H9 (cell line): ENCODE results near the gene TMEM116. TPM values are rescaled to one million over a fixed set of nuclear protein-coding genes. Genes with fewer than 3 reads are reported as not detected.
"Not testable (repeated sequence)": the region's sequence is repeated elsewhere in the genome, so short reads cannot be mapped to it uniquely, and the experiment has no call there.

Experiments
- DNase-seq: peaks from one replicate; pipeline ENCODE4 v3.0.0-alpha.2; 2017
- H2AFZ ChIP-seq: one replicate; pipeline ENCODE4 v1.6.1; 2013; ENCODE audit warnings: mild to moderate bottlenecking, low read length, control low read depth, moderate library complexity
- H2AK5ac ChIP-seq: 2 replicates; pipeline ENCODE4 v1.6.1; 2013; ENCODE audit warnings: low read length, control low read depth, mixed read lengths; ENCODE audit not compliant: insufficient read length
- H2BK120ac ChIP-seq: one replicate; pipeline ENCODE4 v1.6.1; 2013; ENCODE audit warnings: low read depth, mild to moderate bottlenecking, low read length, control low read depth, inconsistent platforms; ENCODE audit not compliant: poor library complexity, severe bottlenecking
- H2BK12ac ChIP-seq: 2 replicates; pipeline ENCODE4 v1.6.1; 2013; ENCODE audit warnings: low read length, control low read depth, mixed read lengths, low read depth; ENCODE audit not compliant: insufficient read length
- H2BK15ac ChIP-seq: 2 replicates; pipeline ENCODE4 v1.6.1; 2013; ENCODE audit warnings: low read depth, low read length, control low read depth
- H2BK20ac ChIP-seq: one replicate; pipeline ENCODE4 v1.6.1; 2013; ENCODE audit warnings: low read depth, mild to moderate bottlenecking, low read length, control low read depth, inconsistent platforms; ENCODE audit not compliant: poor library complexity, severe bottlenecking
- H2BK5ac ChIP-seq: 2 replicates; pipeline ENCODE4 v1.6.1; 2013; ENCODE audit warnings: low read length, control low read depth, mixed read lengths; ENCODE audit not compliant: insufficient read length
- H3K14ac ChIP-seq: 2 replicates; pipeline ENCODE4 v1.6.1; 2013; ENCODE audit warnings: low read length, control low read depth; ENCODE audit not compliant: insufficient read depth
- H3K18ac ChIP-seq: 2 replicates; pipeline ENCODE4 v1.6.1; 2013; ENCODE audit warnings: low read depth, mild to moderate bottlenecking, mixed read lengths, low read length, control low read depth; ENCODE audit not compliant: insufficient read length
- H3K23ac ChIP-seq: 2 replicates; pipeline ENCODE4 v1.6.1; 2013; ENCODE audit warnings: low read length, control low read depth, mixed read lengths, low read depth; ENCODE audit not compliant: insufficient read length
- H3K23me2 ChIP-seq: 2 replicates; pipeline ENCODE4 v1.6.1; 2013; ENCODE audit warnings: low read depth, mild to moderate bottlenecking, mixed read lengths, low read length, control low read depth; ENCODE audit not compliant: insufficient read length, poor library complexity, severe bottlenecking
- H3K27ac ChIP-seq: 2 replicates; pipeline ENCODE4 v1.5.1; 2013; ENCODE audit warnings: low read length, control low read depth, mixed read lengths, low read depth; ENCODE audit not compliant: insufficient read length
- H3K27me3 ChIP-seq: 2 replicates; pipeline ENCODE4 v1.6.1; 2013; ENCODE audit warnings: low read length, control low read depth, inconsistent platforms; ENCODE audit not compliant: insufficient read depth
- H3K4ac ChIP-seq: 2 replicates; pipeline ENCODE4 v1.6.1; 2013; ENCODE audit warnings: low read depth, mild to moderate bottlenecking, control low read depth, inconsistent platforms, low read length, moderate library complexity
- H3K4me1 ChIP-seq: 2 replicates; pipeline ENCODE4 v1.6.1; 2013; ENCODE audit warnings: low read length, control low read depth, inconsistent platforms; ENCODE audit not compliant: insufficient read depth
- H3K4me2 ChIP-seq: 2 replicates; pipeline ENCODE4 v1.6.1; 2013; ENCODE audit warnings: low read length, control low read depth, mixed read lengths; ENCODE audit not compliant: insufficient read length, insufficient read depth
- H3K56ac ChIP-seq: 2 replicates; pipeline ENCODE4 v1.6.1; 2013; ENCODE audit warnings: low read depth, mild to moderate bottlenecking, mixed read lengths, low read length, control low read depth; ENCODE audit not compliant: insufficient read length
- H3K79me1 ChIP-seq: 2 replicates; pipeline ENCODE4 v1.6.1; 2013; ENCODE audit warnings: low read depth, mild to moderate bottlenecking, moderate library complexity, low read length, control low read depth, inconsistent platforms; ENCODE audit not compliant: insufficient read depth, poor library complexity, severe bottlenecking
- H3K79me2 ChIP-seq: 2 replicates; pipeline ENCODE4 v1.6.1; 2013; ENCODE audit warnings: low read length, control low read depth, inconsistent platforms; ENCODE audit not compliant: insufficient read depth
- H3K9ac ChIP-seq: 2 replicates; pipeline ENCODE4 v1.6.1; 2013; ENCODE audit warnings: low read length, control low read depth, mixed read lengths; ENCODE audit not compliant: insufficient read length; ENCODE audit errors: extremely low read depth
- H3K9me3 ChIP-seq: one replicate; pipeline ENCODE4 v1.6.1; 2013; ENCODE audit warnings: low read depth, low read length, inconsistent platforms; ENCODE audit not compliant: control insufficient read depth
- H3T11ph ChIP-seq: one replicate; pipeline ENCODE4 v1.6.1; 2013; ENCODE audit warnings: mild to moderate bottlenecking, low read length, control low read depth, inconsistent platforms
- H4K20me1 ChIP-seq: one replicate; pipeline ENCODE4 v1.6.1; 2013; ENCODE audit not compliant: control insufficient read depth, insufficient read length, insufficient read depth
- H4K5ac ChIP-seq: 2 replicates; pipeline ENCODE4 v1.6.1; 2013; ENCODE audit warnings: low read depth, mild to moderate bottlenecking, mixed read lengths, low read length, control low read depth; ENCODE audit not compliant: insufficient read length
- H4K8ac ChIP-seq: replicated peaks from 2 replicates; pipeline ENCODE4 v1.6.1; 2013; ENCODE audit warnings: low read length, control low read depth, mixed read lengths, low read depth; ENCODE audit not compliant: insufficient read length
- H4K91ac ChIP-seq: 2 replicates; pipeline ENCODE4 v1.6.1; 2013; ENCODE audit warnings: low read depth, mild to moderate bottlenecking, moderate library complexity, mixed read lengths, low read length, control low read depth; ENCODE audit not compliant: insufficient read length
- H3K27ac Mint-ChIP-seq, 3 experiments: 2 replicates in 2 of 3; 3 replicates in 1 of 3; pipeline ENCODE4 v1.8.0; 2020 to 2021; ENCODE audit warnings: mixed read lengths in 3 of 3, mild to moderate bottlenecking in 1 of 3, moderate library complexity in 1 of 3
- H3K27me3 Mint-ChIP-seq: 2 replicates; pipeline ENCODE4 v1.8.0; 2021; ENCODE audit warnings: low read depth, mild to moderate bottlenecking, moderate library complexity, mixed read lengths
- H3K36me3 Mint-ChIP-seq, 3 experiments: 2 replicates in 2 of 3; 3 replicates in 1 of 3; pipeline ENCODE4 v1.8.0; 2020 to 2021; ENCODE audit warnings: low read depth in 3 of 3, mixed read lengths in 3 of 3; ENCODE audit not compliant: insufficient read depth in 1 of 3
- H3K4me1 Mint-ChIP-seq, 2 experiments: 2 replicates each; pipeline ENCODE4 v1.8.0; 2020; ENCODE audit warnings: mixed read lengths in 2 of 2
- H3K4me3 Mint-ChIP-seq, 2 experiments: 2 replicates in 1 of 2; 3 replicates in 1 of 2; pipeline ENCODE4 v1.8.0; 2020 to 2021; ENCODE audit warnings: mild to moderate bottlenecking in 2 of 2, mixed read lengths in 2 of 2, moderate library complexity in 1 of 2
- H3K9me3 Mint-ChIP-seq, 2 experiments: 2 replicates in 1 of 2; 3 replicates in 1 of 2; pipeline ENCODE4 v1.8.0; 2020; ENCODE audit warnings: mild to moderate bottlenecking in 2 of 2, mixed read lengths in 2 of 2, moderate library complexity in 1 of 2
- WGBS: extraction: QIAGEN DNeasy Blood & Tissue Kit; methylation state at CpG from one replicate; pipeline ENCODE4 v1.1.7; 2013; ENCODE audit warnings: missing lambda C conversion rate, low lambda C conversion rate, mixed read lengths; ENCODE audit not compliant: insufficient read length; ENCODE audit errors: extremely low coverage; 5-methylcytosine and 5-hydroxymethylcytosine counted together
- total RNA-seq: library from RNA; stranded (reverse); gene quantifications from 2 replicates; pipeline ENCODE4 v1.2.1, GENCODE V29; 2021

TMEM116 gene
- total RNA-seq, 1 experiment from 2014 or later, result 10.8 TPM

GRCh38 chr12:111950961-111951676, 61.8 kb downstream of the TMEM116 start:
- H3K4me3 Mint-ChIP-seq, H2BK5ac ChIP-seq, H3K27ac Mint-ChIP-seq: not testable (repeated sequence)

More at GRCh38 chr12:111950961-111951676, 61.8 kb downstream of the TMEM116 start:
- not testable (repeated sequence) for H4K20me1 ChIP-seq, H3K27ac ChIP-seq, H3K18ac ChIP-seq, H3K27me3 Mint-ChIP-seq, H2BK20ac ChIP-seq, H3K4me1 Mint-ChIP-seq, H2AFZ ChIP-seq, H3K27me3 ChIP-seq, H3K4me2 ChIP-seq, H2BK15ac ChIP-seq, H3K4me1 ChIP-seq, H4K5ac ChIP-seq, H3K14ac ChIP-seq, H4K91ac ChIP-seq, DNase-seq, H3K23ac ChIP-seq, H2BK120ac ChIP-seq, H3K23me2 ChIP-seq, H3K56ac ChIP-seq, H2BK12ac ChIP-seq, H4K8ac ChIP-seq, H3K4ac ChIP-seq, H3T11ph ChIP-seq, H3K79me2 ChIP-seq, H2AK5ac ChIP-seq, H3K79me1 ChIP-seq, H3K9ac ChIP-seq
- peaks cover 14 to 15% of the 10 kb centered on the region in 2 experiments for H3K9me3 Mint-ChIP-seq
- WGBS, result no CpG with 5 or more reads among the region's 3 CpGs
- peaks cover 11 to 20% (median 18%) of the 10 kb centered on the region in 3 experiments; a peak in 6 of 7 replicates for H3K36me3 Mint-ChIP-seq
- H3K9me3 ChIP-seq, result peaks cover 11% of the 10 kb centered on the region
